ENCODE measurements around the gene LCN10. TPM values are rescaled to one million over a fixed set of nuclear protein-coding genes. Genes with fewer than 3 reads are reported as not detected.

Gene LCN10
- total and polyA plus RNA-seq, 12 donors: 0.44 to 144 (median 3.1) TPM

GRCh38 chr9:136740069-136740468, 2.7 kb downstream of the LCN10 start:
- H3K27ac ChIP-seq: no peak overlapping the region
- H3K4me1 ChIP-seq: peaks cover 11 to 28% (median 21%) of the 10 kb centered on the region in 9 donors
- H3K27me3 ChIP-seq: peaks cover 0 to 25% (median 19%) of the 10 kb centered on the region in 7 donors
- ATAC-seq: no peak
- H3K36me3 ChIP-seq: no peaks in the 10 kb centered on the region
- intact Hi-C loops (cut with DNase I): no loop called here
- H3K9me3 ChIP-seq: no peaks in the 10 kb centered on the region
- WGBS, 2 donors: 91 to 93% methylated on average over 11 of the region's 11 CpGs
- TF ChIP-seq, protein P1, sequence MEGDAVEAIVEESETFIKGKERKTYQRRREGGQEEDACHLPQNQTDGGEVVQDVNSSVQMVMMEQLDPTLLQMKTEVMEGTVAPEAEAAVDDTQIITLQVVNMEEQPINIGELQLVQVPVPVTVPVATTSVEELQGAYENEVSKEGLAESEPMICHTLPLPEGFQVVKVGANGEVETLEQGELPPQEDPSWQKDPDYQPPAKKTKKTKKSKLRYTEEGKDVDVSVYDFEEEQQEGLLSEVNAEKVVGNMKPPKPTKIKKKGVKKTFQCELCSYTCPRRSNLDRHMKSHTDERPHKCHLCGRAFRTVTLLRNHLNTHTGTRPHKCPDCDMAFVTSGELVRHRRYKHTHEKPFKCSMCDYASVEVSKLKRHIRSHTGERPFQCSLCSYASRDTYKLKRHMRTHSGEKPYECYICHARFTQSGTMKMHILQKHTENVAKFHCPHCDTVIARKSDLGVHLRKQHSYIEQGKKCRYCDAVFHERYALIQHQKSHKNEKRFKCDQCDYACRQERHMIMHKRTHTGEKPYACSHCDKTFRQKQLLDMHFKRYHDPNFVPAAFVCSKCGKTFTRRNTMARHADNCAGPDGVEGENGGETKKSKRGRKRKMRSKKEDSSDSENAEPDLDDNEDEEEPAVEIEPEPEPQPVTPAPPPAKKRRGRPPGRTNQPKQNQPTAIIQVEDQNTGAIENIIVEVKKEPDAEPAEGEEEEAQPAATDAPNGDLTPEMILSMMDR (IDR thresholded peaks at IDR 0.05): no peak
- peak in 1 of 2 donors; percentile 9 for DNase-seq
- no peak overlapping the region for H3K4me3 ChIP-seq

- Histone ChIP-seq H3K9me3 (no peaks in the 10 kb centered on the region), H3K4me3 (no peak overlapping the region), H3K27ac (no peak overlapping the region), H3K36me3 (no peaks in the 10 kb centered on the region), H3K4me1 (peaks cover 11 to 27% (median 21%) of the 10 kb centered on the region in 9 donors), H3K27me3 (peaks cover 0 to 25% (median 19%) of the 10 kb centered on the region in 7 donors)
- 77 to 89% methylated on average over 23 of the region's 23 CpGs for WGBS, 2 donors
- TF ChIP-seq, protein P1 (IDR thresholded peaks at IDR 0.05): no peak
- peak in 1 of 2 donors; percentile 10 for DNase-seq
- intact Hi-C loops (cut with DNase I): no loop called here
- ATAC-seq: no peak
Observed at GRCh38 chr9:136739509-136739908, 3.2 kb downstream of the LCN10 start.

DNA sequence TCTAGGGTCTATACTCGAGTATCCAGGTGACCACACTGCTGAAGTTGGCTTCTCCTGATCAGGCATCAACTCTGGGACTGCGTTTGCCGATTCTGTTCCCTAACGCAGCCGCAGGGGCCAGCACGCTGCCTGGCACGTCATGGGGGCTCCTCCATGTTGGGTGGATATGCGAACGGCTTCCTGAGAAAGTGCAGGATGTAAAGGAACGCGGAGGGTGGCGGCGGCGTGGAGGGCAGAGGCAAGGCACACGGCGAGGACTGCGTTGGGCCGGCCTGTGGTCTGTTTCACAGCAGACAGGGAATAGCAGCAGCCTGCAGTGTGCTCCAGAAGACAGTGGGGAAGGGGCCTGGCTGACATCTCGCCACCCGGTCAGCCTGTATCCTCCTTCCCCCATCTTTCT, 3.8 kb downstream of the LCN10 start:
- no peaks in the 10 kb centered on the region for H3K9me3 ChIP-seq
- no peak overlapping the region for H3K4me3 ChIP-seq
- H3K27ac ChIP-seq: no peak overlapping the region
- intact Hi-C loops (cut with DNase I): no loop called here
- WGBS, 2 donors: 91 to 93% methylated on average over 20 of the region's 20 CpGs
- TF ChIP-seq, protein P1 (IDR thresholded peaks at IDR 0.05): no peak
- DNase-seq: peak in 1 of 2 donors; percentile 10
- no peak for ATAC-seq
- H3K36me3 ChIP-seq: no peaks in the 10 kb centered on the region
- peaks cover 0 to 25% (median 19%) of the 10 kb centered on the region in 7 donors for H3K27me3 ChIP-seq
- H3K4me1 ChIP-seq: peaks cover 11 to 27% (median 21%) of the 10 kb centered on the region in 9 donors

GRCh38 chr9:136735812-136736480, 6.8 kb downstream of the LCN10 start:
- 89 to 94% methylated on average over 21 of the region's 21 CpGs for WGBS, 2 donors
- DNase-seq (peak in 1 of 2 donors; percentile 8), ATAC-seq (no peak)
- H3K27ac ChIP-seq: no peak overlapping the region
- TF ChIP-seq, protein P1 (IDR thresholded peaks at IDR 0.05): no peak
- H3K4me1 ChIP-seq: peaks cover 0 to 5% (median 3%) of the 10 kb centered on the region in 9 donors
- no peaks in the 10 kb centered on the region for H3K9me3 ChIP-seq
- H3K4me3 ChIP-seq: no peak overlapping the region
- H3K27me3 ChIP-seq: peaks cover 0 to 2% (median 0%) of the 10 kb centered on the region in 7 donors
- no peaks in the 10 kb centered on the region for H3K36me3 ChIP-seq
- intact Hi-C loops (cut with DNase I): no loop called here

Data from heart right ventricle (tissue), 16 donors.